ENCODE results near the gene ZCCHC8. TPM values are rescaled to one million over a fixed set of nuclear protein-coding genes. Genes with fewer than 3 reads are reported as not detected.
"Not testable (repeated sequence)": the region's sequence is repeated elsewhere in the genome, so short reads cannot be mapped to it uniquely, and the experiment has no call there.

The ZCCHC8 gene
- total and polyA plus RNA-seq, 2 donors: 15.9 to 50.4 TPM

DNA sequence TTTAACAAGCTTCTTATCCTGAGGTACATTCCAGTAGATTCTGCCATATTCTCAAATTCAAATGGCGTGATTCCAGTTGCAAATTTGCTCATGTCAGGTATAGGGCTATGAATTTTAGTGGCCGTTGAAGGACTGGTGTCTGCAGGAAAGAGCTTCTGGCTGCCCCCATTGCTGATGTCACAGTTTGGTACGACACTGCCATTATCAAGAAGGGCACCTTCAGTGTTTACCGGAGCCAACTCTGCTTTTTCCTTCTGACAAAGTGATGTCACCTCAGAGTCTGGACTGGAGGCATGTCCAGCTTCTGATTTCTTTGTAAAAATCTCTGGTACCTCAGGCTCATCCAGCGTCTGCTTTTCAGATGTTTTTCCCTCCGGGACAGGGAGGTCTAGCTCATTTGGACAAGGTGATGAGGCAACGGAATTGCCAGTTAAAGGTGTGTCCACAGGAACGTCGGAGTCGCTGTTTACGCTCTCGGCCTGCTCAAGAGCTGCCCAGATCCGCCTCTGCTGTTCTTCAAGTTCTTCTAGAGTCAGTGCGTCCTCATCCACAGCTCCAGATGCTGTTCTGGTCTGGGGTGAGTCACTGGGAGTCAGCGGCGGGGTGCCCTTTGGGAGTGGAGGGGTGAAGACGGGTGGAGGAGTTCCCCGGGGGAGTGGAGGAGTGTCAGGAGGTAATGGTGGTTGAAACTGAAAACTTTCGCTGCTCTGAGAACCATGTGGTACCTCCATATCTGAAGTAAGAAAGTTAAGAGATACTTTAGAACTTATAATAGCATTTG, 27.0 kb downstream of the ZCCHC8 start:
- no peak overlapping the region for H3K4me3 ChIP-seq (ENCODE audit: low read depth, low read length)
- no peak for DNase-seq (ENCODE audit: extremely low spot score)
- peaks cover 8% of the 10 kb centered on the region for H3K36me3 ChIP-seq (ENCODE audit: insufficient read depth)
- 83% methylated on average over 19 of the region's 19 CpGs for WGBS
- no peak overlapping the region for H3K27ac ChIP-seq (ENCODE audit: low read depth)
- no peaks in the 10 kb centered on the region for H3K4me1 ChIP-seq (ENCODE audit: insufficient read depth)

DNA sequence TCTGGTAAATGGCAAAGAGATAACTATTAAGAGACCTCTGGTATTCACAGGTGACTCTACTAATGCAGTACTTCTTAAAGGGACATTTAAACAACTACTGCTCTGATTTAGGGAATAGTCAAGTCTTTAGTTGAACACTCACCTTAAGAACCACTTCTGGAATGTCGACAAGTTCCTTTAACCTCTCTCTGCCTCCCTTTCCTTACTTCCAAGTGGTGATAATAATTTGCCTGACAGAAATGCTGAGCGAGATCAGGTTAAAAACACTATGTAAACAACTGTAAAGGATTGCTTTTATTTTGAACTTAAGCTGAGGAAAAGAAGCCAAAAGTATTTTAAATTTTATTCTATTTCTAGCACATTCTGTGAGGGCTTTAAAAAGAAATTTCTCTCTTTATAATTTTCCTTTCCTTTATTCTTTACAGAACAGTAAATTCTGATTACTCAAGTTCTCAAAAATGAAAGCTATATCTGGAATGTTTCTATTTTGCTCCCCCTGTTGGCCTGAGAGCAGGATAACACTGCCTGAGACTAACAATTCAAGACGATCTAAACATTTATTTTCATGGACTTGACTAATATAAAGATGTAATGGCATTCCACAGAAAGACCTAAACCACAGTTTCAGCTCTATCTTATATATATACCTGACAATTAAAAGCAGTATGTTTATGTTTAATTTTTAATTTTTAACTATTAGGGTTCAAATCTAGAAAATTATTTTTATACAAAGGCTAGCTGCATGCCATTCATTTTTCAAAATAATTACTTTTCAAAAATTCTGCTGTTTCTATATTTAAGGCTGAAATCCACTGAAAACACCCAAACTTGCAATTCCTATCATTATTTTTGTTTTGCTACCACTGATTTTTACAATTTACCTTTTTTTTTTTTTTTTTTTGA, 29.2 kb downstream of the ZCCHC8 start:
- peak; percentile 59 for DNase-seq (ENCODE audit: extremely low spot score)
- Histone ChIP-seq H3K4me3 (ENCODE audit: low read depth, low read length) (no peak overlapping the region), H3K36me3 (ENCODE audit: insufficient read depth) (peaks cover 5% of the 10 kb centered on the region), H3K4me1 (ENCODE audit: insufficient read depth) (no peaks in the 10 kb centered on the region), H3K27ac (ENCODE audit: low read depth) (peak overlapping the region; percentile 59)
- WGBS: 21% methylated on average over 3 of the region's 3 CpGs

DNA sequence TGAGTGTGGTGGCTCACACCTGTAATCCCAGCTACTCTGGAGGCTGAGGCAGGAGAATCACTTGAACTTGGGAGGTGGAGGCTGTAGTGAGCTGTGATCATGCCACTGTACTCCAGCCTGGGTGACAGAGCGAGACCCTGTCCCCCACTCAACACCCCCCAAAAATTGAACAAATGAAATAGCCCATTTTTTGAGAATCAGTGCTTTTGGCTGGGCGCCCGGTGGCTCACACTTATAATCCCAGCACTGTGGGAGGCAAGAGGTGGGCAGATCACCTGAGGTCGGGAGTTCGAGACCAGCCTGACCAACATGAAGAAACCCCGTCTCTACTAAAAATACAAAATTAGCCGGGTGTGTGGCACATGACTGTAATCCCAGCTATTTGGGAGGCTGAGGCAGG, 30.2 kb downstream of the ZCCHC8 start:
- not testable (repeated sequence) for H3K36me3 ChIP-seq (ENCODE audit: insufficient read depth); H3K4me3 ChIP-seq (ENCODE audit: low read depth, low read length); DNase-seq (ENCODE audit: extremely low spot score); H3K27ac ChIP-seq (ENCODE audit: low read depth); H3K4me1 ChIP-seq (ENCODE audit: insufficient read depth)
- 93% methylated on average over 7 of the region's 7 CpGs for WGBS

DNA sequence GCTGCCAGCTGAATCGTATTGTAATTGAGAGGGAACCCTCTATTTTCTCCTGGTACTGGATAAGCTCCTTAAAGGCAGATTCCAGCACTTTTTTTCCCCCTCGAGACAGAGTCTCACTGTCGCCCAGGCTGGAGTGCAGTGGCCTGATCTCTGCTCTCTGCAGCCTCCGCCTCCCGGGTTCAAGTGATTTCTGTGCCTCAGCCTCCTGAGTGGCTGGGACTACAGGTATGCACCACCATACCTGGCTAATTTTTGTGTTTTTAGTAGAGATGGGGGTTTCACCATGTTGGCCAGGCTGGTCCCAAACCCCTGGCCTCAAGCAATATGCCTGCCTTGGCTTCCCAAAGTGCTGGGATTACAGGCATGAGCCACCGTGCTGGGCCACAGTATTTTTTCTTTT, 30.9 kb downstream of the ZCCHC8 start:
- H3K4me3 ChIP-seq (ENCODE audit: low read depth, low read length); H3K36me3 ChIP-seq (ENCODE audit: insufficient read depth); DNase-seq (ENCODE audit: extremely low spot score); H3K27ac ChIP-seq (ENCODE audit: low read depth); H3K4me1 ChIP-seq (ENCODE audit: insufficient read depth): not testable (repeated sequence)
- WGBS: 85% methylated on average over 6 of the region's 6 CpGs

DNA sequence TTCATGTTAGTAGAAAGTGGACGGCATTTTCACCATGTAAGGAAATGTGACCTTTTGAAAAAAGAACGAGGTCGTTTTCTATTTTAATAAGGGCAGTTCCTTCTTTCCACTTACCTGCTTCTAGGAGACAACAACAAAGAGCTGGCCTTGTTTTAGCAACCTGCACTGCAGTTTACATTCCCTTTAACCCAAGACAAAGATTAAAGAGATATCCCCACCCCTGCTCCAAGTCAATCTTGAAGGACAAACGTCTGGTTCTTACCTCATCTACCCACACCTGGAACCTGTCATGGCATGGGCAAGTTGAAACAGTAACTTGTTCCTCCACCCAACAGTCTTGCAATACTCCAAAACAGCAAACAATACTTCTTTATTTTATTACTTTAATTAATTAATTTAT, 32.7 kb downstream of the ZCCHC8 start:
- Histone ChIP-seq H3K27ac (ENCODE audit: low read depth) (no peak overlapping the region), H3K4me1 (ENCODE audit: insufficient read depth) (no peaks in the 10 kb centered on the region), H3K4me3 (ENCODE audit: low read depth, low read length) (no peak overlapping the region), H3K36me3 (ENCODE audit: insufficient read depth) (no peaks in the 10 kb centered on the region)
- DNase-seq (ENCODE audit: extremely low spot score): peak; percentile 58
- 70% methylated on average over 4 of the region's 4 CpGs for WGBS

DNA sequence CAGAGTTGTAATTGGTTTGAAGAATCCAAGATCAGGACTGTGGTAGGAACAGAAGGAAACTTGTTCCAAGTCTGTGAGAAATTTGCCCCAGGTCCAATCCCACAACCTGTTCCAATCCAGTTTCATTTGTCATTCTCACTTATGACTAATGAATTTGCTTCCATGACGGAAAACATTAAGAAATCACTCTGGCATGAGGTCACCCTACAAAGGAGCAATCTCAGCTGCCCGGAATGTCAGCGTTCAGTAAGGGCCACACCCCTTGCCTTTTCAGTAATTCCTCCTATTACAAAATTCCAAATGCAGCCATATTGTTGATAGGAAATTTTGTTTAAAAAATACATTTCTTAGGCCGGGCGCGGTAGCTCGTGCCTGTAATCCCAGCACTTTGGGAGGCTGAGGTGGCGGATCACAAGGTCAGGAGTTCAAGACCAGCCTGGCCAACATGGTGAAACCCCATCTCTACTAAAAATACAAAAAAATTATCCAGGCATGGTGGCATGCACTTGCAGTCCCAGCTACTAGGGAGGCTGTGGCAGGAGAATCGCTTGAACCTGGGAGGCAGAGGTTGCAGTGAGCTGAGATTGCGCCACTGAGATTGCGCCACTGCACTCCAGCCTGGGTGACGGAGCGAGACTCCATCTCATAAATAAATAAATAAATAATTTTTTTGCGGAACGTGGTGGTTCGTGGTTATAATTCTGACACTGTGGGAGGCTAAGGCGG, 36.3 kb downstream of the ZCCHC8 start:
- not testable (repeated sequence) for H3K4me3 ChIP-seq (ENCODE audit: low read depth, low read length); H3K27ac ChIP-seq (ENCODE audit: low read depth); H3K36me3 ChIP-seq (ENCODE audit: insufficient read depth); H3K4me1 ChIP-seq (ENCODE audit: insufficient read depth); DNase-seq (ENCODE audit: extremely low spot score)
- 76% methylated on average over 17 of the region's 17 CpGs for WGBS

DNA sequence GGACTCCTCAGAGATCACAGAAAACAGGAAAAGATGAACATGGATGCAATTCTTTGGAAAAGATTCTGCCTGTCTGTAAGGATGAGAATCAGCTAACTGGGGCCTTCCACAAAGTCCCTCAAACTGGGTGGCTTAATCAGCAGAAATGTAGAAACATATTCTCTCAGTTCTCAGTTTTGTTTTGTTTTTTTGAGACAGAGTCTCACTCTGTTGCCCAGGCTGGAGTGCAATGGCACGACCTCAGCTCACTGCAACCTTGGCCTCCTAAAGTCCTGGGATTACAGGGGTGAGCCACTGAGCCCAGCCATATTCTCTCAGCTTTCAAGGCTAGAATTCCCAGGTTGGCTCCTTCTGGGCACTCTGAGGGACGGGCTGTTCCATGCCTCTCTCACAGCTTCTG, 40.1 kb downstream of the ZCCHC8 start:
- Histone ChIP-seq H3K4me3 (ENCODE audit: low read depth, low read length) (no peak overlapping the region), H3K36me3 (ENCODE audit: insufficient read depth) (no peaks in the 10 kb centered on the region), H3K27ac (ENCODE audit: low read depth) (no peak overlapping the region), H3K4me1 (ENCODE audit: insufficient read depth) (no peaks in the 10 kb centered on the region)
- 79% methylated on average over 2 of the region's 2 CpGs for WGBS
- no peak for DNase-seq (ENCODE audit: extremely low spot score)

DNA sequence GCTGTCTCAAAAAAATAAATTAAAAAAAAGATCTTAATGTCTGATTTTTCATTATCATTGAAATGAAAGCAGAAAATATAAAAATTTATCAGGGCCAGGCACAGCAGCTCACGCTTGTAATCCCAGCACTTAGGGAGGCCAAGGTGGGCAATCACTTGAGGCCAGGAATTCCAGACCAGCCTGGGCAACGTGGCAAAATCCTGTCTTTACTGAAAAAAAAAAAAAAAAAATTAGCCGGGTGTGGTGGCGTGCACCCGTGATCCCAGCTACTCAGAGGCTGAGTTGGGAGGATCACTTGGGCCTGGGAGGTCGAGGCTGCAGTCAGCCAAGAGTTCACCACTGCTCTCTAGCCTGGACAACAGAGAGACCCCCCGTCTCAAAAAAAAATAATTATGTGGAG, 40.7 kb downstream of the ZCCHC8 start:
- 90% methylated on average over 7 of the region's 7 CpGs for WGBS
- no peak overlapping the region for H3K4me3 ChIP-seq (ENCODE audit: low read depth, low read length)
- no peaks in the 10 kb centered on the region for H3K36me3 ChIP-seq (ENCODE audit: insufficient read depth)
- H3K4me1 ChIP-seq (ENCODE audit: insufficient read depth): no peaks in the 10 kb centered on the region
- H3K27ac ChIP-seq (ENCODE audit: low read depth): no peak overlapping the region
- no peak for DNase-seq (ENCODE audit: extremely low spot score)

DNA sequence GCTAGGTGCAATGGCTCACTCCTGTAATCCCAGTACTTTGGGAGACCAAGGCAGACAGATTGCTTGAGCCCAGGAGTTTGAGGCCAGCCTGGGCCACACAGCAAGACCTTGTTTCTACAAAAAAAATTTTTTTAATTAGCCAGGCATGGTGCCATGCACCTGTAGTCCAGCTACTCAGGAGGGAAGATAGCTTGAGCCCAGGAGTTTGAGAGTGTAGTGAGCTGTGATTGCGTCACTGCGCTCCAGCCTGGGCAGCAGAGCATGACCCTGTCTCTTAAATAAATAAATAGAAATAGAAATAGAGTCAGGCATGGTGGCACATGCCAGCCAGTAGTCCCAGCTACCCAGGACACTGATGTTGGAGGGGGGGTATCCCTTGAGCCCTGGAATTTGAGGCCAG, 41.5 kb downstream of the ZCCHC8 start:
- Histone ChIP-seq H3K4me3 (ENCODE audit: low read depth, low read length) (no peak overlapping the region), H3K27ac (ENCODE audit: low read depth) (no peak overlapping the region), H3K36me3 (ENCODE audit: insufficient read depth) (no peaks in the 10 kb centered on the region), H3K4me1 (ENCODE audit: insufficient read depth) (no peaks in the 10 kb centered on the region)
- 95% methylated on average over 2 of the region's 2 CpGs for WGBS
- DNase-seq (ENCODE audit: extremely low spot score): no peak

DNA sequence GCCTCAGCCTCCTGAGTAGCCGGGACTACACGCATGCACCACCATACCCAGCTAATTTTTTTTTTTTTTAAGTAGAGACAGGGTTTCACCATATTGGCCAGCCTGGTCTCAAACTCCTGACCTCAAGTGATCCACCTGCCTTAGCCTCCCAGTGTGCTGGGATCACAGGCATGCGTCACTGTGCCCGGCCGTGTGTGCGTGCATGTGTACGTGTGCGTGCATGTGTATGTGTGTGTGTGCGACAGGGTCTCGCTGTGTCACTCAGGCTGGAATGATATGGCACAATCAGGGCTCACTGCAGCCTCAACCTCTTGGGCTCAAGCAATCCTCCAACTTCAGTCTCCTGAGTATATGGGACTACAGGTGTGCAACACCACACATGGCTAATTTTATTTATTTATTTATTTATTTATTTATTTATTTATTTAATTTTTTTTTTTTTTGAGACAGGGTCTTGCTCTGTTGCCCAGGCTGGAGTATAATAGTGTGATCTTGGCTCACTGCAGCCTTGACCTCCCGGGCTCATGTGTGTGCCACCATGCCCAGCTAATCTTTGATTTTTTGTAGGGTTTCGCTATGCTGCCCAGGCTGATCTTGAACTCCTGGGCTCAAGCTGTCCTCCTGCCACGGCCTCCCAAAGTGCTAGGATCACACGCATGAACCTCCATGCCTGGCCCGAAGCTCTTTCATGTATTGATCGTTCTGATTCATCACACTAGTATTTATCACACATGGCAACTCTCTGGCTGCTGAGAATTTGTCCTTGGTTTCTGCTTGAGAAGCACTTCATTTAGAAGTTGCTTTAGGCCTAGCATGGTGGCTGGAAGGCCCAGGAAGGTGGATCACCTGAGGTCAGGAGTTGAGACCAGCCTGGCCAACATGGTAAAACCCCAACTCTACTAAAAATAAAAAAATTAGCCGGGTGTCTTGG, 42.4 kb downstream of the ZCCHC8 start:
- WGBS: 96% methylated on average over 17 of the region's 17 CpGs
- Histone ChIP-seq H3K4me3 (ENCODE audit: low read depth, low read length) (no peak overlapping the region), H3K27ac (ENCODE audit: low read depth) (no peak overlapping the region), H3K4me1 (ENCODE audit: insufficient read depth) (no peaks in the 10 kb centered on the region), H3K36me3 (ENCODE audit: insufficient read depth) (no peaks in the 10 kb centered on the region)
- DNase-seq (ENCODE audit: extremely low spot score): no peak

DNA sequence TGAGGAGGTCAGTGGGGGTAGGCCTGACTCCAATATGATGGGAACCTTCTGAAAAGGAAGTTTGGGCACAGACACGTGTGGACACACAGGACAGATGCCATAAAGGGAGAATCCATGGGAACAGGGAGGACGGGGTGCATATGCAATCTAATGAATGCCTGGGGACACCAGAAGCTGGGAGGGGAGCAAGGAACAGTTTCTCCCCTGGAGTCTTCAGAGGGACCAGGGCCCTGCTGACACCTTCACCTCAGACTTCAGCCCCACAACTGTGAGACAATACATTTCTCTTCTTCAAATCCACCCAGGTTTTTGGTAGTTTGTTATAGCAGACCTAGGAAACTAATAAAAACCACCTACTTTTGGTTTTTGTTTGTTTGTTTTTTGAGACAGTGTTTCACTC, 43.1 kb downstream of the ZCCHC8 start:
- Histone ChIP-seq H3K4me1 (ENCODE audit: insufficient read depth) (no peaks in the 10 kb centered on the region), H3K36me3 (ENCODE audit: insufficient read depth) (no peaks in the 10 kb centered on the region), H3K27ac (ENCODE audit: low read depth) (no peak overlapping the region), H3K4me3 (ENCODE audit: low read depth, low read length) (no peak overlapping the region)
- 66% methylated on average over 2 of the region's 2 CpGs for WGBS
- DNase-seq (ENCODE audit: extremely low spot score): no peak

DNA sequence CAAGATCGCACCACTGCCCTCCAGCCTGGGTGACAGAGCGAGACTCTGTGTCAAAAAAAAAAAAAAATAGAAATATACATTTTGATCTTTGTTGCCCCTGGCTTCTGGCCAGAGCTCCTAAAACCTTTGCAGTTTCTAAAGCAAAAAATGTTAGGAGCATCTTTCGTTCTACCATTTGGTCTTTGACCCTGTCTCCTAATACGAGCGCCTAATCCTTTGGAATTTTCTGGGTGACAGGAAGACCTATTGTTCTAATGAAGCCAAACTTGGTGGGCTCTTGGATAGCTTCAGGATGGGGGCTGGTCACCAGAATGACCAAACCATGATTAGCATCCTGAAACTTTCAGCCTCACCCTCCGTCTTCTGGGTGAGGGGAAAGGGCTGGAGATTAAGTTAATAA, 46.0 kb downstream of the ZCCHC8 start:
- H3K4me3 ChIP-seq (ENCODE audit: low read depth, low read length): no peak overlapping the region
- no peak overlapping the region for H3K27ac ChIP-seq (ENCODE audit: low read depth)

DNA sequence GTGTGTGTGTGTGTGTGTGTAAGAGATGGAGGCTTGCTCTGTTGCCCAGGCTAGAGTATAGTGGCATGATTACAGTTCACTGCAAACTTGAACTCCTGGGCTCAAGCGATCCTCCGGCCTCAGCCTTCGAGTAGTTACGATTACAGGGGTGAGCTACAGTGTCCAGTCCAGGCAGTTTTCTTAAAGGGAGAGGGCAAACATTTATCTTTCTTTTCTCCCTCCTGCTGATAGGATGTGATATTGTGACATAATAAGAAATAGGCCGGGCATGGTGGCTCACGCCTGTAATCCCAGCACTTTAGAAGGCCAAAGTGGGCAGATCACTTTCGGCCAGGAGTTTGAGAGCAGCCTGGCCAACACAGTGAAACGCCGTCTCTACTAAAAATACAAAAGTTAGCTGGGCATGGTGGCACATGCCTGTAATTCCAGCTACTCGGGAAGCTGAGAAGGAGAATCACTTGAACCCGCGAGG, 46.4 kb downstream of the ZCCHC8 start:
- H3K27ac ChIP-seq (ENCODE audit: low read depth): no peak overlapping the region
- H3K4me1 ChIP-seq (ENCODE audit: insufficient read depth): no peaks in the 10 kb centered on the region
- WGBS: 87% methylated on average over 12 of the region's 12 CpGs
- DNase-seq (ENCODE audit: extremely low spot score): no peak
- H3K36me3 ChIP-seq (ENCODE audit: insufficient read depth): no peaks in the 10 kb centered on the region
- H3K4me3 ChIP-seq (ENCODE audit: low read depth, low read length): no peak overlapping the region

More for the DNA sequence above, 46.0 kb downstream of the ZCCHC8 start:
- DNase-seq (ENCODE audit: extremely low spot score): no peak
- H3K36me3 ChIP-seq (ENCODE audit: insufficient read depth): no peaks in the 10 kb centered on the region
- H3K4me1 ChIP-seq (ENCODE audit: insufficient read depth): no peaks in the 10 kb centered on the region
- 63% methylated on average over 6 of the region's 6 CpGs for WGBS

All from urinary bladder (tissue), 4 donors.